Esophagus (tissue), 2 donors: Measurements from ENCODE around the gene BTF3L4. TPM values are rescaled to one million over a fixed set of nuclear protein-coding genes. Genes with fewer than 3 reads are reported as not detected.
A peak's percentile ranks its signal among the peaks of the same experiment; 100 is the strongest.
"Not testable (repeated sequence)": the region's sequence is repeated elsewhere in the genome, so short reads cannot be mapped to it uniquely, and the experiment has no call there.

Experiments used
- H3K27ac ChIP-seq, 2 donors: one replicate each; pipeline ENCODE4 v1.5.1; 2013; ENCODE audit warnings: low read depth in 2 of 2, mild to moderate bottlenecking in 2 of 2, inconsistent platforms in 1 of 2, low read length in 1 of 2, moderate library complexity in 1 of 2
- H3K27me3 ChIP-seq, 2 donors: one replicate each; pipeline ENCODE4 v1.6.1; 2013; ENCODE audit warnings: low read length in 2 of 2, control low read depth in 1 of 2, mild to moderate bottlenecking in 1 of 2; ENCODE audit not compliant: insufficient read depth in 2 of 2, control insufficient read depth in 1 of 2
- H3K36me3 ChIP-seq, 2 donors: one replicate each; pipeline ENCODE4 v1.6.1; 2013; ENCODE audit warnings: low read length in 1 of 2; ENCODE audit not compliant: control insufficient read depth in 2 of 2, insufficient read depth in 2 of 2
- H3K4me1 ChIP-seq, 2 donors: one replicate each; pipeline ENCODE4 v1.6.1; 2013; ENCODE audit warnings: low read length in 1 of 2; ENCODE audit not compliant: control insufficient read depth in 2 of 2, insufficient read depth in 2 of 2
- H3K4me3 ChIP-seq, 2 donors: one replicate each; pipeline ENCODE4 v1.5.1; 2013; ENCODE audit warnings: low read length in 2 of 2, mild to moderate bottlenecking in 2 of 2, low read depth in 1 of 2, moderate library complexity in 1 of 2
- H3K9me3 ChIP-seq, 2 donors: one replicate each; pipeline ENCODE4 v1.6.1; 2013; ENCODE audit warnings: mild to moderate bottlenecking in 2 of 2, low read depth in 1 of 2, low read length in 1 of 2, moderate library complexity in 1 of 2; ENCODE audit not compliant: control insufficient read depth in 2 of 2, insufficient read depth in 1 of 2
- WGBS, 2 donors: extraction: QIAGEN DNeasy Blood & Tissue Kit; methylation state at CpG; one replicate each; pipeline ENCODE4 v1.1.7; 2013; 5-methylcytosine and 5-hydroxymethylcytosine counted together
- polyA plus RNA-seq, 2 donors: library from polyadenylated mRNA; stranded (reverse); fragments of 200-250 nt; gene quantifications; one replicate each; pipeline ENCODE4 v1.2.3, GENCODE V29; 2013
- donor health status: healthy with polysubstance abuse.
- donor health status: Bipolar disorder and iron deficiency.

Gene BTF3L4
- polyA plus RNA-seq, 2 donors, result 26.8 to 34.2 TPM

DNA sequence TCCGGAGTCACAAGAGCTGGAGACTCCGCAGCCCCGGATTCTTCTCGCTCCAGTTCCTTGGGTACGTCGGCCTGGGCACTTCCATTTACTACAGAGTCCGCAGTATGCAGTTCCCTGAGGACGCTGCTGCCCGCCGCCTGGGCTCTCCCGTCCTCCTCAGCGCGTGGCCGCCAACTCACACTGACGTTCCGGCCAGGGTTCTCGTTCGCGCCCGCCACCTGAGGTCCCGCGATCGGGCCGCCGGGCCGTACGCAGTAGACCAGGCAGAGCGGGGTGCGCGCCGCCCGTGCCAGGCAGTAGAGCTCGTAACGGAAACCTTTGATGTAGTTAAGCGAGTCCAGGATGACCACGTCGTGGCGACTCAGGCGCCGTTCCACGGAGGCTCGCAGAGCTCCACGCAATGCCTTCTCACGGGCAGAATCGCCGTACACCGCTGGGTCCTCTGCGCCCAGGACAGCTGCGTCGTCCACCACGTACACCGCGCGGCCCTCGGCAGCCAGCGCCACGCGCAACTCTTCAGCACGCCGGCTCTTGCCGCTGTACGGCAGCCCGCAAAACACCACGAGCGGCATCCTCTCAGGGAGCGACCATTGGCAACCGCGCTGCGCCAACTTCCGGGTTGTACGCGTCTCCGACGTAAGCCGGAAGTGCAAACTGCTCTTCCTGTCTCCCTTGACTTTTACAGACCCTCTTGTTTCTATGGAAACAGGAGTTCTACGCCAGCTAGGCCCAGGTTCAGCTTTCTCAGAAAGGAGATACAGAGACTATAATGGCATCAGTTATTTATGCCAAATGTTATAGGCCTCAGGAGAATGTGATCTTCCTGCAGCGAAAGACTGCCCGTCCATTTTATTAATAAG is 22.7 kb upstream of the BTF3L4 start, which contains the start of gene KTI12:
TSS of gene KTI12 (minus strand) at position 621 of the 860 bp plus-strand sequence. CDS start at position 572, 49 bp downstream.
- no peaks in the 10 kb centered on the region for H3K36me3 ChIP-seq
- no peaks in the 10 kb centered on the region for H3K27me3 ChIP-seq
- no peaks in the 10 kb centered on the region for H3K9me3 ChIP-seq
- WGBS, 2 donors, result 2 to 3% methylated on average over 78 of the region's 78 CpGs
- peak within 1 kb of the TSS; percentile 80 to 87 for H3K4me3 ChIP-seq
- peaks cover 3 to 4% of the 10 kb centered on the region in 2 donors for H3K4me1 ChIP-seq
- H3K27ac ChIP-seq, result peak within 1 kb of the TSS; percentile 76 to 95

- Histone ChIP-seq H3K27ac (peak overlapping the region in 1 of 2 donors; percentile 76), H3K4me3 (peak overlapping the region in 1 of 2 donors; percentile 87)
- WGBS, 2 donors, result 90 to 98% methylated on average over 2 of the region's 2 CpGs
Measured at GRCh38 chr1:52034050-52034384, 22.1 kb upstream of the BTF3L4 start.

GRCh38 chr1:52037402-52037814 is 18.7 kb upstream of the BTF3L4 start:
- Histone ChIP-seq H3K27me3 (no peaks in the 10 kb centered on the region), H3K36me3 (peaks cover 2 to 3% of the 10 kb centered on the region in 2 donors), H3K27ac (no peak overlapping the region), H3K9me3 (no peaks in the 10 kb centered on the region), H3K4me3 (no peak overlapping the region), H3K4me1 (peaks cover 0 to 2% of the 10 kb centered on the region in 2 donors)
- 80 to 81% methylated on average over 5 of the region's 5 CpGs for WGBS, 2 donors

More at GRCh38 chr1:52034050-52034384, 22.1 kb upstream of the BTF3L4 start:
- no peaks in the 10 kb centered on the region for H3K27me3 ChIP-seq
- no peaks in the 10 kb centered on the region for H3K9me3 ChIP-seq
- no peaks in the 10 kb centered on the region for H3K36me3 ChIP-seq
- H3K4me1 ChIP-seq, result peaks cover 3 to 4% of the 10 kb centered on the region in 2 donors

- no peaks in the 10 kb centered on the region for H3K27me3 ChIP-seq
- no peaks in the 10 kb centered on the region for H3K4me1 ChIP-seq
- 80 to 99% methylated on average over 1 of the region's 1 CpG for WGBS, 2 donors
- H3K27ac ChIP-seq, result no peak overlapping the region
- H3K9me3 ChIP-seq, result no peaks in the 10 kb centered on the region
- H3K36me3 ChIP-seq, result peaks cover 2 to 3% of the 10 kb centered on the region in 2 donors
- H3K4me3 ChIP-seq, result no peak overlapping the region
Measured at GRCh38 chr1:52037909-52038308, 18.2 kb upstream of the BTF3L4 start.

GRCh38 chr1:52041551-52042185 is 14.4 kb upstream of the BTF3L4 start:
- Histone ChIP-seq H3K4me1 (no peaks in the 10 kb centered on the region), H3K27me3 (no peaks in the 10 kb centered on the region), H3K27ac (no peak overlapping the region), H3K4me3 (no peak overlapping the region), H3K36me3 (peaks cover 2 to 3% of the 10 kb centered on the region in 2 donors), H3K9me3 (no peaks in the 10 kb centered on the region)
- WGBS, 2 donors, result 88 to 92% methylated on average over 4 of the region's 4 CpGs

- no peak overlapping the region for H3K4me3 ChIP-seq
- H3K9me3 ChIP-seq, result no peaks in the 10 kb centered on the region
- H3K36me3 ChIP-seq, result peaks cover 0 to 3% of the 10 kb centered on the region in 2 donors
- no peak overlapping the region for H3K27ac ChIP-seq
- 81 to 91% methylated on average over 2 of the region's 2 CpGs for WGBS, 2 donors
- H3K27me3 ChIP-seq, result no peaks in the 10 kb centered on the region
- no peaks in the 10 kb centered on the region for H3K4me1 ChIP-seq
Measured at GRCh38 chr1:52045236-52045635, 10.9 kb upstream of the BTF3L4 start.

DNA sequence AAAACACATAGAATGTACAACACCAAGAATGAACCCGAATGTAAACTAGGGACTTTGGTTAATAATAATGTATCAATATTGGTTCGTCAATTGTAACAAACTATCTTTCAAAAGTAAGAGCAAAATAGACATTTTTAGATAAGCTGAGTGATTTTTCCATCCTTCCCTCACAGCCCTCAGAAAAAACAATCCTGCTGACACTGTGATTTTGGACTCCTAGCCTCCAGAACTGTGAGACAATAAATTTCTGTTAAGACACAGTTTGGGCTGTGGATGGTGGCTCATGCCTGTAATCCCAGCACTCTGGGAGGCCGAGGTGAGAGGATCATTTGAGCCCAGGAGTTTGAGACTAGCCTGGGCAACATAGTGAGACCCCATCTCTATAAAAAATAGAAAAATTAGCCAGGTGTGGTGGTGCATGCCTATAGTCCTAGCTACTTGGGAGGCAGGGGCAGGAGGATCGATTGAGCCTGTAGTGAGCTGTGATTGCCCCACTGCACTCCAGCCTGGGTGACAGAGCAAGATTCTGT is 10.4 kb upstream of the BTF3L4 start:
- not testable (repeated sequence) for H3K36me3 ChIP-seq, H3K4me3 ChIP-seq, H3K27me3 ChIP-seq, H3K27ac ChIP-seq, H3K9me3 ChIP-seq, H3K4me1 ChIP-seq
- 96 to 97% methylated on average over 4 of the region's 4 CpGs for WGBS, 2 donors

GRCh38 chr1:52049337-52049736 is 6.8 kb upstream of the BTF3L4 start:
- not testable (repeated sequence) for H3K27ac ChIP-seq, H3K4me3 ChIP-seq, H3K9me3 ChIP-seq, H3K4me1 ChIP-seq, H3K27me3 ChIP-seq, H3K36me3 ChIP-seq
- WGBS, 2 donors, result 94 to 99% methylated on average over 4 of the region's 4 CpGs

DNA sequence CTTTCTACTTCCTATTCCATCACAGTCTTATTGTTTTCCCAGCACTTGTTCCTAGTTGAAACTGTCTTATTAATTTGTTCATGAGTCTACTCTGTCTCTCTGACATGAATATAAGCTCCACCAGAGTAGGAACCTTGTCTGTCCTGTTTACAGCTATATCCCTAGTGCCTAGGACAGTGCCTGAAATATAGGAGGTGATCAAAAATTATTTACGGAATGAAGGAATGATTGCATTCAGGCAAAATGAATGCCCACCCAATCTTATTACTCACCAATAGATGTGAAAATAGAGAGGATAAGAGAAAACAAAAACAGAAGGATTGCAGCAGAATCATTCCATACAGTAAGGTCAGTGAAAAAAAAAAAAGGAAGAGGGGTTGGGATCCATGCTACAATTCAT is 2.2 kb upstream of the BTF3L4 start:
- no peak overlapping the region for H3K27ac ChIP-seq
- peak overlapping the region in 1 of 2 donors; percentile 86 for H3K4me3 ChIP-seq
- WGBS, 2 donors, result 88 to 94% methylated on average over 1 of the region's 1 CpG
- no peaks in the 10 kb centered on the region for H3K9me3 ChIP-seq
- H3K36me3 ChIP-seq, result peaks cover 0 to 5% of the 10 kb centered on the region in 2 donors
- H3K4me1 ChIP-seq, result peaks cover 0 to 3% of the 10 kb centered on the region in 2 donors
- no peaks in the 10 kb centered on the region for H3K27me3 ChIP-seq
